ENCODE results near the gene KRTAP2-1.

KRTAP2-1 gene

DNA sequence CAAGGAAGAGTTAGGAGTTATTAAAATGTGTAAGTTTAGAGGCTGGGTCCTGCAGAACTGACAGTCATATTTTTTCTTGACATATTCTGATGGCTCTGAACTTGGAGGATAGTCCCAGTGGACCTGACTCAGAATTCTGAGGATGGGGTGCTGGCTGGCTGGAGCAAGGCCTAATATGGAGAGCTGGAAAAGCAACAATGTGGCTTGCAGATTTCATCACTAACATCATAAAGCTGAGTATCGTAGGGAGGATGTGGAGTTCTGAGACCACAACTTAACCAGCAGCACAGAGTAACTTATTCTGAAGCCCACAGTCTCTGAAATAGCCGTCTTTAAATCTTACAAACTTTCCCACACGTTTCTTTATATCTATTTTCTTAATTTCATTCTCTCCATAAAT is 22.4 kb downstream of the KRTAP2-1 start:
- no peaks in the 10 kb centered on the region for H4K20me1 ChIP-seq (ENCODE audit: insufficient read depth, low read length)
- H3K36me3 ChIP-seq (replicated peaks; ENCODE audit: low read depth, low read length) = no peaks in the 10 kb centered on the region
- H3K9ac ChIP-seq (ENCODE audit: low read length) = no peak overlapping the region
- H3K79me2 ChIP-seq (ENCODE audit: low read length) = no peaks in the 10 kb centered on the region
- TF ChIP-seq EZH2phosphoT487 (IDR thresholded peaks at IDR 0.05; ENCODE audit: low read depth) (no peak), CTCF (IDR thresholded peaks at IDR 0.05; ENCODE audit: low read depth, low read length) (no peak)
- no peaks in the 10 kb centered on the region for H3K4me1 ChIP-seq (ENCODE audit: low read length)
- H3K4me2 ChIP-seq (ENCODE audit: low read length) = no peak overlapping the region
- H2AFZ ChIP-seq (ENCODE audit: low read depth, low read length) = no peak overlapping the region
- H3K27ac ChIP-seq (ENCODE audit: low read length) = no peak overlapping the region
- H3K9me3 ChIP-seq (ENCODE audit: insufficient read depth, low read length) = no peaks in the 10 kb centered on the region
- no peak overlapping the region for H3K4me3 ChIP-seq (ENCODE audit: low read length)
- peaks cover 15% of the 10 kb centered on the region; the same call in 1 of the 2 replicates for H3K27me3 ChIP-seq (ENCODE audit: low read depth, low read length)

GRCh38 chr17:41020336-41020735 is 26.8 kb downstream of the KRTAP2-1 start:
- H3K4me3 ChIP-seq (ENCODE audit: low read length) = no peak overlapping the region
- H3K27me3 ChIP-seq (ENCODE audit: low read depth, low read length) = peaks cover 15% of the 10 kb centered on the region
- no peaks in the 10 kb centered on the region for H3K79me2 ChIP-seq (ENCODE audit: low read length)
- H4K20me1 ChIP-seq (ENCODE audit: insufficient read depth, low read length) = no peaks in the 10 kb centered on the region
- no peaks in the 10 kb centered on the region for H3K36me3 ChIP-seq (replicated peaks; ENCODE audit: low read depth, low read length)
- H3K27ac ChIP-seq (ENCODE audit: low read length) = no peak overlapping the region
- H3K9ac ChIP-seq (ENCODE audit: low read length) = no peak overlapping the region
- H3K4me2 ChIP-seq (ENCODE audit: low read length) = no peak overlapping the region
- no peak overlapping the region for H2AFZ ChIP-seq (ENCODE audit: low read depth, low read length)
- no peaks in the 10 kb centered on the region for H3K9me3 ChIP-seq (ENCODE audit: insufficient read depth, low read length)
- no peak for TF ChIP-seq CTCF (IDR thresholded peaks at IDR 0.05; ENCODE audit: low read depth, low read length)
- no peaks in the 10 kb centered on the region for H3K4me1 ChIP-seq (ENCODE audit: low read length)

DNA sequence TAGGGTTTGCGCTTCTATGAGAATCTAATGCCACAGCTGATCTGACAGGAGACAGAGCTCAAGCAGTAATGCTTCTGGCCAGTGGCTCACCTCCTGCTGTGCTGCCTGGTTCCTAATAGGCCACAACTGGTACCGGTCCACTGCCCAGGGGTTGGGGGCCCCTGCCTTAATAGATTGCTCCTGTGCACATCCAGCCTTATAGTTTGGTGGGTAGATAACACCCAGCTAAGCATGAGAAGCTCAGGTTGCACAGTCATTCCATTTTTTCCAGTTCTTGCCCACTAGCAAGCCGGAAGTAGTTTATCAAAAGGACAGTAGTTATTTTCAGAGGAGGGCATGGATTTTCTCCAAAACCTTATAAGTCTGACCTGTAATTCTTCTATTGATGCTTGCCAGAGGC is 27.7 kb downstream of the KRTAP2-1 start:
- no peak overlapping the region for H3K9ac ChIP-seq (ENCODE audit: low read length)
- no peaks in the 10 kb centered on the region for H3K36me3 ChIP-seq (replicated peaks; ENCODE audit: low read depth, low read length)
- H3K4me2 ChIP-seq (ENCODE audit: low read length) = no peak overlapping the region
- H3K4me3 ChIP-seq (ENCODE audit: low read length) = no peak overlapping the region
- H4K20me1 ChIP-seq (ENCODE audit: insufficient read depth, low read length) = no peaks in the 10 kb centered on the region
- H3K79me2 ChIP-seq (ENCODE audit: low read length) = no peaks in the 10 kb centered on the region
- H3K27ac ChIP-seq (ENCODE audit: low read length) = no peak overlapping the region
- peaks cover 22% of the 10 kb centered on the region for H3K27me3 ChIP-seq (ENCODE audit: low read depth, low read length)
- TF ChIP-seq CTCF (IDR thresholded peaks at IDR 0.05; ENCODE audit: low read depth, low read length) = no peak
- no peak for TF ChIP-seq EZH2phosphoT487 (IDR thresholded peaks at IDR 0.05; ENCODE audit: low read depth)
- no peak overlapping the region for H2AFZ ChIP-seq (ENCODE audit: low read depth, low read length)
- no peaks in the 10 kb centered on the region for H3K9me3 ChIP-seq (ENCODE audit: insufficient read depth, low read length)
- H3K4me1 ChIP-seq (ENCODE audit: low read length) = no peaks in the 10 kb centered on the region

DNA sequence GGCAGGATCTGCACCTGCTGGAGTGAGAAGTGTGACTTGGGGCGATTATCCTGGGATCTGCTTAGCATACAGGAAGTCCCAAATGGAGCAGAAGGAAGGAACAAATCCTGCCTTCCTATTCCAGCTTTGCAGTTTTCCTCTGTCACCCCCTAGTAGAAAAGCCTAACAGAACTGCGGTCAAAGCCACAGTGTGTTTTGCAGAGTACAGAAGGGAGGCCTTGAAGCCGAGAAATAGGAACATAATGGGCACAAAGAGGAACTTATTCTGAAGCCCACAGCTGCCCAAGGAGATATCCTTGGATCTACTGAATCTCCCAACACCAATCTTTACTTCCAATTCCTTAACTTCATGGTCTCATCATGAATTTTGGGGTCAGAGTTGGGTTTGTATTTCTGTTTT is 28.6 kb downstream of the KRTAP2-1 start:
- H3K4me2 ChIP-seq (ENCODE audit: low read length) = no peak overlapping the region
- no peaks in the 10 kb centered on the region for H4K20me1 ChIP-seq (ENCODE audit: insufficient read depth, low read length)
- no peaks in the 10 kb centered on the region for H3K79me2 ChIP-seq (ENCODE audit: low read length)
- no peaks in the 10 kb centered on the region for H3K4me1 ChIP-seq (ENCODE audit: low read length)
- H3K9ac ChIP-seq (ENCODE audit: low read length) = no peak overlapping the region
- peaks cover 22% of the 10 kb centered on the region for H3K27me3 ChIP-seq (ENCODE audit: low read depth, low read length)
- H2AFZ ChIP-seq (ENCODE audit: low read depth, low read length) = no peak overlapping the region
- no peaks in the 10 kb centered on the region for H3K9me3 ChIP-seq (ENCODE audit: insufficient read depth, low read length)
- H3K36me3 ChIP-seq (replicated peaks; ENCODE audit: low read depth, low read length) = no peaks in the 10 kb centered on the region
- H3K27ac ChIP-seq (ENCODE audit: low read length) = no peak overlapping the region
- TF ChIP-seq CTCF (IDR thresholded peaks at IDR 0.05; ENCODE audit: low read depth, low read length) = no peak
- TF ChIP-seq EZH2phosphoT487 (IDR thresholded peaks at IDR 0.05; ENCODE audit: low read depth) = no peak
- no peak overlapping the region for H3K4me3 ChIP-seq (ENCODE audit: low read length)

Data from OCI-LY3 (cell line).